K562 (cell line): Measurements from ENCODE around the gene TRIM69. TPM values are rescaled to one million over a fixed set of nuclear protein-coding genes. Genes with fewer than 3 reads are reported as not detected.

Experiments used
- GTF2A2 ChIP-seq: IDR thresholded peaks from 2 replicates; pipeline ENCODE4 v1.6.1; 2016; ENCODE audit warnings: mild to moderate bottlenecking, missing genetic modification characterization, missing compliant biosample characterization
- MTA2 ChIP-seq: fragments of 450-650 bp; IDR thresholded peaks from 2 replicates; pipeline ENCODE4 v1.6.1; 2016; ENCODE audit warnings: low read depth
- NCOA1 ChIP-seq: fragments of 450-650 bp; IDR thresholded peaks from 2 replicates; pipeline ENCODE4 v1.6.1; 2016; ENCODE audit warnings: low read depth
- PHF8 ChIP-seq: fragments of 200-600 bp; sonication (generic); IDR thresholded peaks from 2 replicates; pipeline ENCODE4 v1.6.1; 2012; ENCODE audit warnings: mixed run types, mild to moderate bottlenecking, inconsistent platforms, low read length, moderate library complexity, borderline replicate concordance
- POLR3A ChIP-seq: IDR thresholded peaks from 2 replicates; pipeline ENCODE4 v1.6.1; 2011; ENCODE audit warnings: borderline replicate concordance, mild to moderate bottlenecking, moderate library complexity; ENCODE audit not compliant: insufficient read length, insufficient read depth; ENCODE audit errors: extremely low read depth
- SMARCB1 ChIP-seq: IDR thresholded peaks from 2 replicates; pipeline ENCODE4 v1.6.1; 2011; ENCODE audit warnings: improper control_type of control experiment, low read depth; ENCODE audit not compliant: insufficient read length
- SRSF1 ChIP-seq: fragments of 200-400 bp; formaldehyde crosslinking; IDR thresholded peaks from 2 replicates; pipeline ENCODE4 v1.6.1; 2017; ENCODE audit warnings: mild to moderate bottlenecking, low read depth, low read length, moderate library complexity
- ZNF224 ChIP-seq: sonication (generic); formaldehyde crosslinking; IDR thresholded peaks from 2 replicates; pipeline ENCODE4 v1.8.0; 2022; ENCODE audit warnings: mild to moderate bottlenecking, missing genetic modification reagents
- polyA plus RNA-seq, 8 experiments: library from polyadenylated mRNA; depleted of rRNA in 4 of 8; stranded (reverse) in 5 of 8; unstranded in 3 of 8; fragments of >200 nt; fragmentation: Nextera tagmentation in 2 of 8; fragmentation: Illumina TruSeq in 1 of 8; extraction: Ambion mirVana in 2 of 8; extraction: Trizol in 1 of 8; gene quantifications; 2 replicates each; pipeline versions ENCODE4 v1.2.1 to v1.2.3, GENCODE V29; 2011 to 2014; ENCODE audit warnings: inconsistent platforms in 1 of 8, missing spikeins in 1 of 8
- total RNA-seq, 7 experiments: library from RNA; depleted of rRNA in 6 of 7; stranded (reverse); fragments of >200 nt in 6 of 7; fragmentation: Illumina TruSeq in 2 of 7; extraction: Trizol in 2 of 7; gene quantifications; 2 replicates each; pipeline versions ENCODE4 v1.2.1 to v1.2.3, GENCODE V29; 2011 to 2021; ENCODE audit warnings: low replicate concordance in 1 of 7
- TF ChIP-seq, protein P1 (sequence below): fragments of 450-650 bp; IDR thresholded peaks from one replicate; pipeline ENCODE4 v1.6.1; 2018; ENCODE audit warnings: mild to moderate bottlenecking, moderate library complexity; ENCODE audit not compliant: partially characterized antibody
- TF ChIP-seq, protein P2 (sequence below): sonication (generic); formaldehyde crosslinking; IDR thresholded peaks from 2 replicates; pipeline ENCODE4 v1.8.0; 2022; ENCODE audit warnings: missing genetic modification reagents, mild to moderate bottlenecking, moderate library complexity, borderline replicate concordance
- TF ChIP-seq, protein P3 (sequence below): IDR thresholded peaks from 2 replicates; pipeline ENCODE4 v1.6.1; 2011; ENCODE audit warnings: borderline replicate concordance, low read depth, mild to moderate bottlenecking, moderate library complexity, low read length; ENCODE audit not compliant: insufficient read depth, poor library complexity, severe bottlenecking

Gene TRIM69
- total and polyA plus RNA-seq, 9 of the 15 experiments (the other 6 are each of a cell fraction or from before 2014, with no cell fraction given) = 1.0 to 4.3 (median 2.3) TPM

DNA sequence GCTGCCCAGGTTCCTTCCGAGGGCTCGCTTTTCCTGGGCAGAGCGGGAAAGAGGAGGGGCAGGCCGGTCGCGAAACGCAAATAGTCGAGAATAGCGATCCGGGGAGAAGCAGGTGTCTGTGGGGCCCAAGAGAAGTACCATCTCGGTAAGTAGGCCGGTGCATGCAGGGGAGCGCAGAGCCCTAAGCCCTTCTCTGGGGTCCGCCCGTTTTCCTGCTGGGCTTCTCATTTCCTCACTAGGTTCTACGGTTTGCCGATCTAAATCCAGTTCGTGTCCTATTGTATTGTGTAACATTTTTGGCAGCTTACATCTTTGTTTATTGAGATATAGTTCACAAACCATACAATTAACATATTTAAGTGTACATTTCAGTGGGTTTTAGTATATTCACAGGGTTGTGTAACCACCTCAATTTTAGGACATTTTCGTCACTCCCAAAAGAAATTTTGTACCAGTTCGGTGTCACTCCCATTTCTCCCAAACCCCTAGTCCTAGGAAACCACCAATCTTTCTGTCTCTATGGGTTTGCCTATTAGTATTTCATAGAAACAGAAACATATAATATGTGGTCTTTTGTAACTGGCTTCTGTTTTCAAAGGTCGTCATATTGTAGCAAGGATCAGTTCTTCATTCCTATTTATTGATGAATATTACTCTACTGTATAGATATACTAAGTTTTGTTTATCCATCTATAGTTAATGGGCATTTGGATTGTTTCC lies 6.8 kb upstream of the TRIM69 start (continued):
- TF ChIP-seq POLR3A (no peak), SMARCB1 (no peak), NCOA1 (no peak), MTA2 (no peak), GTF2A2 (tag) (no peak), SRSF1 (no peak), PHF8 (peak; percentile 21; the same call in 1 of the 2 replicates), ZNF224 (no peak)
- TF ChIP-seq, protein P1, sequence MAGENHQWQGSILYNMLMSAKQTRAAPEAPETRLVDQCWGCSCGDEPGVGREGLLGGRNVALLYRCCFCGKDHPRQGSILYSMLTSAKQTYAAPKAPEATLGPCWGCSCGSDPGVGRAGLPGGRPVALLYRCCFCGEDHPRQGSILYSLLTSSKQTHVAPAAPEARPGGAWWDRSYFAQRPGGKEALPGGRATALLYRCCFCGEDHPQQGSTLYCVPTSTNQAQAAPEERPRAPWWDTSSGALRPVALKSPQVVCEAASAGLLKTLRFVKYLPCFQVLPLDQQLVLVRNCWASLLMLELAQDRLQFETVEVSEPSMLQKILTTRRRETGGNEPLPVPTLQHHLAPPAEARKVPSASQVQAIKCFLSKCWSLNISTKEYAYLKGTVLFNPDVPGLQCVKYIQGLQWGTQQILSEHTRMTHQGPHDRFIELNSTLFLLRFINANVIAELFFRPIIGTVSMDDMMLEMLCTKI = no peak
- TF ChIP-seq, protein P2, sequence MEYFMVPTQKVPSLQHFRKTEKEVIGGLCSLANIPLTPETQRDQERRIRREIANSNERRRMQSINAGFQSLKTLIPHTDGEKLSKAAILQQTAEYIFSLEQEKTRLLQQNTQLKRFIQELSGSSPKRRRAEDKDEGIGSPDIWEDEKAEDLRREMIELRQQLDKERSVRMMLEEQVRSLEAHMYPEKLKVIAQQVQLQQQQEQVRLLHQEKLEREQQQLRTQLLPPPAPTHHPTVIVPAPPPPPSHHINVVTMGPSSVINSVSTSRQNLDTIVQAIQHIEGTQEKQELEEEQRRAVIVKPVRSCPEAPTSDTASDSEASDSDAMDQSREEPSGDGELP (CRISPR knock-in tag) = no peak
- TF ChIP-seq, protein P3, sequence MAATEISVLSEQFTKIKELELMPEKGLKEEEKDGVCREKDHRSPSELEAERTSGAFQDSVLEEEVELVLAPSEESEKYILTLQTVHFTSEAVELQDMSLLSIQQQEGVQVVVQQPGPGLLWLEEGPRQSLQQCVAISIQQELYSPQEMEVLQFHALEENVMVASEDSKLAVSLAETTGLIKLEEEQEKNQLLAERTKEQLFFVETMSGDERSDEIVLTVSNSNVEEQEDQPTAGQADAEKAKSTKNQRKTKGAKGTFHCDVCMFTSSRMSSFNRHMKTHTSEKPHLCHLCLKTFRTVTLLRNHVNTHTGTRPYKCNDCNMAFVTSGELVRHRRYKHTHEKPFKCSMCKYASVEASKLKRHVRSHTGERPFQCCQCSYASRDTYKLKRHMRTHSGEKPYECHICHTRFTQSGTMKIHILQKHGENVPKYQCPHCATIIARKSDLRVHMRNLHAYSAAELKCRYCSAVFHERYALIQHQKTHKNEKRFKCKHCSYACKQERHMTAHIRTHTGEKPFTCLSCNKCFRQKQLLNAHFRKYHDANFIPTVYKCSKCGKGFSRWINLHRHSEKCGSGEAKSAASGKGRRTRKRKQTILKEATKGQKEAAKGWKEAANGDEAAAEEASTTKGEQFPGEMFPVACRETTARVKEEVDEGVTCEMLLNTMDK = no peak
